ENCODE data around the gene TNS1.

GRCh38 chr2:217941886-217942728 lies 60.7 kb downstream of the TNS1 start:
- TF ChIP-seq CTCF (IDR thresholded peaks at IDR 0.05; ENCODE audit: insufficient read depth, low read depth, low read length) (no peak), EZH2 (IDR thresholded peaks at IDR 0.05; ENCODE audit: insufficient read depth, low read length) (no peak)
